Activated CD8-positive, alpha-beta memory T cell treated with anti-CD3 and anti-CD28 coated beads, Interleukin-2, amount 50 U/mL, for 24 hours (primary cell): Measurements from ENCODE around the gene SLC45A1.

Experiments used
- DNase-seq: peaks from one replicate; pipeline ENCODE4 v3.0.0-alpha.2; 2020; ENCODE audit errors: extremely low read depth

The SLC45A1 gene

DNA sequence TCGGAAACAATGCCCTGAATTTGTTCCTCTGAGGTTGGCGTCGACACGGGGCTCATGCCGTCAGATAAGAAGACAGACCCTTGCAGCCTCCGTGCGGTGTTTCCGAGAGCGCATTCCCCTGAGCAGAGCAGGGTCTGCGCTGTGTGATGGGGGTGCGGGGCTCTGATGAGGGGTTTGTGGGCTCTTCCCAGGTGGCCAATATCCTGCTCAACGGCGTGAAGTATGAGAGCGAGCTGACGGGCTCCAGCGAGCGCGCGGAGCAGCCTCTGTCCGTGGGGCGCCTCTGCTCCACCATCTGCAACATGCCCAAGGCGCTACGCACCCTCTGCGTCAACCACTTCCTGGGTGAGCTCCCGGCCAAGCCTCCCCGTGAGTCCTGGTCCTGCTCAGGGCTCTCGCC, 17.3 kb downstream of the SLC45A1 start:
- DNase-seq: no peak

- no peak for DNase-seq
Measured at GRCh38 chr1:8337776-8338525, 20.0 kb downstream of the SLC45A1 start.

DNA sequence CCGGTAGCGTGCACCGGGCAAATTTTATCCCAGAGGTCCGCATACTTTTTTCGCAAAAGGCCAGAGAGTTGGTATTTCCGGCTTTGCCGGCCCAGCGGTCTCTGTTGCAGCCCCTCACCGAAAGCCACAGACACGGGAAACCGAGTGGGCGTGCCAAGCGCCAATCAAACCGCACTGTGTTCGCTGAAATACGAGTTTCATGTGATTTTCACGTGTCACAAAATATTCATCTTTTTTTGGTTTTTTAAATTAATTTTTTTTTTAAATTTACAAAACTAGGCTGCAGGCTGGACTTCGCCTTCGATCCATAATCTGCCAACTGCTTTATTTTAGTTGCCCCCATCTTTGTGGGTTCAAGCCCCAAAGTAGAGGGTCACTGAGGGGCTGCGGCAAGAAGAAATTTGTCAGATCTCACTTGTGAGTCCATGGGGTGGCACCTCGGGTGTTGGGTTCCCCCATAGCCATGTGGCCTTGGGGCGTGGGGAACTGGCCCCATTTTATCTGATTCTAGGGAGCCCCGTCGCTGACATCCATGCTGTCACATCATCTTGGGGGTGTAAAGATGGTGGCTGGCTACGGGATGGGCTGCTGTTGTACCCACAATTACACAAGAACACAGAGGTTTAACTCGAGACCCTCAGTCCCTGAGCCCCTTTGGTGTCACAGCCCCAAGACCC, 20.8 kb downstream of the SLC45A1 start:
- DNase-seq: no peak

- DNase-seq: no peak
Measured at GRCh38 chr1:8339203-8339600, 21.3 kb downstream of the SLC45A1 start.

DNA sequence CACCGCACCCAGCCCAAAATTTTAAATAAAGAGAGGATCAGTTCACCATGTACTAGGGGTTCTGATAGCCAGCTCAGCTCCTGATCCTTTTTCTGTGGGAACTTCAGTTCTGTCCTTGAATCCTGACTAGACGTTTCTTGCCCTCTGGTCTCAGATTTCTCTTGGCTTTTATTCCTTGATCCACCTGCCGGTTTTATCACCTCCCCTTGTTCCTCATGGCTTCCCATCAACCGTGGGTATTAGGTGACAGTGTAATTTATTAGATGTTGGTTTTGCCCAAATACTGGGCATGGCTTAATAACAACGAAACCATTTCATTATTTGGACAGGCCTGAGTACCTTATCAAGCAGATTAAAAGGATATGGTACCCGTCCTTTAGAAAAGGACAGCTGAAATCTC, 22.5 kb downstream of the SLC45A1 start:
- no peak for DNase-seq

- DNase-seq: no peak
Measured at GRCh38 chr1:8342325-8342724, 24.4 kb downstream of the SLC45A1 start.

- DNase-seq: no peak
Measured at GRCh38 chr1:8343044-8343443, 25.1 kb downstream of the SLC45A1 start.

DNA sequence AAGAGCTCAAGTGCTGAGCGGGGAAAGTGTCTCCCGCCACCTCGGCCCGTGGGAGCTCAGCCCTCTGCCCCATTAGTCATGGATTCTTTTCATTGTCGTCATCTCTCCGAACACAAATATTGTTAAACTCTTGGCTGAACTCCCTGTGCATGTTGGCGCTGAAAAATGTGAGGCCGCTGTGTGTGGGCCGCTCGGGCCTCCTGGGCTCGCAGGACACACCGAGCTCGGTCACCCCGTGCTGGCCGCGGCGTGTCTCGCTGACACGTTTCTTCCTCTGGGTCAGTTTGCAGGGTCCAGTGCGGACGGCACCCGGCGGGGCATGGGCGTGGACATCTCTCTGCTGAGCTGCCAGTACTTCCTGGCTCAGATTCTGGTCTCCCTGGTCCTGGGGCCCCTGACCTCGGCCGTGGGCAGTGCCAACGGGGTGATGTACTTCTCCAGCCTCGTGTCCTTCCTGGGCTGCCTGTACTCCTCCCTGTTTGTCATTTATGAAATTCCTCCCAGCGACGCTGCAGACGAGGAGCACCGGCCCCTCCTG, 25.6 kb downstream of the SLC45A1 start:
- DNase-seq: no peak

- no peak for DNase-seq
Measured at GRCh38 chr1:8344893-8345507, 27.1 kb downstream of the SLC45A1 start.

DNA sequence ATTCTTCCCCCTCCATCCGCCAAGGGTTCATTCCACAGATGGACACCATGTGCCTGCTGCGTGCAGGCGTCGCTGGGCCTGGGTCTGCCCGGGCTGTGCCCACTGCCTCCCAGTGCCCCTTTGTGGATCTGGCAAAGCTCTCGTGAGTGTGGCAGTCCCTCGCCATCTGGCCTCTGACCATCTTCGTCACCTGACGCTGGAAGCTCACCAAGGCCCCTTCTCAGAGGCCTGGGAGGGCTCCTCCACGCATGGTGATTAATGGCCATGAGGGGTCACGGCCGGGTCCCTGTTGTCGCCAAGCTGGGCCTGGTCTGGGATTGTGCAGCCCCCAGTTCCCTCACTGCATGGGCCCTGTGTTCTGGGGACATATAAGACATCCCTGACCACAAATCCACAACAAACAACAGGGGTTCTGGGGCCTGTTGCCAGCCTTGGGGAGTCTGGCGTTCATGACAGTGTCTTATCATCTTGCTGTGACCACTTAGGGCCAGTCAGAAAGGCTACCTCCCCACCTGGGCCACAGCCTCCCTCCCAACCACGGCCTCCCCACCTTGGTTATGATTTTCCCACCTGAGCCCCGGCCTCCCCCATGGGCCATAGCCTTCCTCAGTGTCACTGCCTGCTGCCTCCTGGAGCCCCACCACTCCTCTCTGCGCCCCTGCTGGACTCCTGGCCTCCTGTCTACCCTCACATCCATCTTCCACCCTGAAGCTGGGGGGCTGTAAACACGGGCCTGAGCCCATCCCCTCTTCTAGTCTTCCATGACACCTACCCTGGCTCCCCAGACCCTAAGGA, 27.9 kb downstream of the SLC45A1 start:
- no peak for DNase-seq

GRCh38 chr1:8347635-8348034, 29.7 kb downstream of the SLC45A1 start:
- DNase-seq: no peak

DNA sequence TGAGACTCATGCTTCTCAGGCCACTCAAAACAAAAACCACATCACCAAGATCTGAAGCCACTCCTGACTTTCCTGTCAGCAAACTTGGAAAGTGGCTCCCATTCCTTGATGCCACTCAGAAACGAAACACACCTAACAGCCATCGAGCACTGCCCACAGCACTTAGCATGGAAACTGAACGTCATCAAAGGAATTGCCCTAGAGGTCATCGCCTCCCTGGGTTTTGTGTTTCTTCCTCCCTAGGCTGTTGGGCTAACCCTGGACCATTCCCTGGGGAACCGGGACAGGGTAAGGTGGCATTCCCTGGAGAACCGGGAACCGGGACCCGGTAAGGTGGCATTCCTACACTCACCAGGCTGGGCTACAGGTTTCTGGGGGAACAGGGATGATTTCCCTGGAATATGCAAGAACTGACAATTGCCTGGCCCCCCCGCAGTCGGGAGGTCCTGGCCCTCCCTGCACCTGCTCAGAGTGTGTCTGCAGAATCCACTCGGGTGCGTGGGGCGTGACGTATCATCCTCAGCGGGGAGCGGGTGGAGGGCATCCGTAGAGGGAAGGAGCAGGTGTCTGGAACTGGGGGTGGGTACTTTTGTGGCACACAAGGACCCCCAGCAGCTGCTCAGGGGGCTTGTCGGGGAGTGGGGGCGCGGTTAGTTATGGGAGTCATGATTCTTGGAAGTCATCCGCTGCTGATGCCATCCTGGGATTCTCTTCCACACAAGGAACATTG, 30.3 kb downstream of the SLC45A1 start:
- DNase-seq: no peak

- peak; percentile 13 for DNase-seq
Measured at GRCh38 chr1:8348777-8349472, 31.0 kb downstream of the SLC45A1 start.

DNA sequence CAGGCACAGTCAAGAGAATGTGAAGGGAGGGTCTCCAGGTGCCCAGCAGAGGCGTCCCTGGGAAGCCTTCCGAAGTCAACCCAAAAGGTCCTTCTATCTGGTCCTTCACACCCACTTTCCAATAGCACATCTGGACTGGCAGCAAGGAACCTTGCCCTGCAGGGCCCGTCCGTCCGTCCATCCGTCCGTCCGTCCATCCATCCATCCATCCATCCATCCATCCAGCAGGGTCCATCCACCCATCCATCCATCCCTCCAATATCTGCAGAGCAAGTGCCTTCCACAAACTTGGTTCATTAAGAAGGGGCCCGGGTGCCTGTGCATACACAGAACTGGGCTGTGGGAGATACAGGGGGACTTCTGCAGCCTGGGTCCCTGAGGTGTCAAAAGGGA, 31.6 kb downstream of the SLC45A1 start:
- no peak for DNase-seq

DNA sequence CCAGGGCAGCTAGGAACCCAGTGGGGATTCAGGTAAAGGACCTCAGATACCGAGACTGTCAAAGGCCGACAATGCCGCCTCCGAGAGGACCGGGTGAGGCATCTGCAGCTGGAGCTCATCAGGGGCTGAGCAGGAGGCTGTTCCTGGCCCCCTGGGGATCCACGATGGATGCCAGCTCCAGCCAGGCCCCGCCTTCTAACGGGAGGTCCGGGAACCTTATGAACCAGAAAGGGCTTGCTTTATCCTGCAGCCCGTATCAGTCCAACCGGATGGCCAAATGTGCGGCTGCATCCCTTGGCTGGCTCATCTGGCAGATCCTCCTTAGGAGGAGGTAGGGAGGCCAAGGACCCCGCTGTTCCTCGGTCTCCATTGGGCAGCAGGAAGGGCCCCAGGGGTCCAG, 32.0 kb downstream of the SLC45A1 start:
- no peak for DNase-seq

- DNase-seq: no peak
Measured at GRCh38 chr1:8350914-8351684, 33.2 kb downstream of the SLC45A1 start.

GRCh38 chr1:8351693-8352470, 34.0 kb downstream of the SLC45A1 start:
- DNase-seq: no peak

GRCh38 chr1:8352471-8352845, 34.5 kb downstream of the SLC45A1 start:
- no peak for DNase-seq
